C4-2B (cell line): ENCODE results near the gene RC3H2.

ENCODE experiments used
- CTCF ChIP-seq: fragments of 450-650 bp; conservative IDR thresholded peaks from 2 replicates; pipeline ENCODE4 v1.5.1; 2017; ENCODE audit warnings: mild to moderate bottlenecking
- ZFX ChIP-seq: fragments of 450-650 bp; IDR thresholded peaks from 2 replicates; pipeline ENCODE4 v1.6.1; 2017

- TF ChIP-seq CTCF = no peak
- TF ChIP-seq ZFX = no peak
Measured at GRCh38 chr9:122807271-122807900, 97.8 kb downstream of the RC3H2 start.
